ENCODE measurements around the gene TYSND1.
A peak's percentile ranks its signal among the peaks of the same experiment; 100 is the strongest.

The TYSND1 gene

GRCh38 chr10:70147259-70147625 is 742 bp upstream of the TYSND1 start:
- Histone ChIP-seq H3K9me2 (replicated peaks; ENCODE audit: control insufficient read depth, low read length) (no peaks in the 10 kb centered on the region), H3K4me2 (ENCODE audit: low read length) (peak overlapping the region; percentile 70), H3K79me2 (ENCODE audit: control insufficient read depth, low read length) (peaks cover 62% of the 10 kb centered on the region), H4K20me1 (ENCODE audit: control insufficient read depth, insufficient read depth, low read depth, low read length) (0 out of 2 replicates have a peak, but pooled peaks cover 6% of the 10 kb centered on the region), H3K4me3 (ENCODE audit: low read length) (peak overlapping the region; percentile 80), H3K9me3 (ENCODE audit: control insufficient read depth, insufficient read depth, low read length) (no peaks in the 10 kb centered on the region), H3K4me1 (ENCODE audit: control insufficient read depth, low read length) (peaks cover 32% of the 10 kb centered on the region), H3K36me3 (ENCODE audit: control insufficient read depth, low read length) (peaks cover 65% of the 10 kb centered on the region), H3F3A (ENCODE audit: control insufficient read depth, insufficient read depth) (peaks cover 13% of the 10 kb centered on the region), H3K27ac (ENCODE audit: low read depth, low read length) (peak overlapping the region; percentile 82), H3K27me3 (ENCODE audit: control insufficient read depth, low read length) (no peaks in the 10 kb centered on the region)
- TF ChIP-seq EZH2phosphoT487 (IDR thresholded peaks at IDR 0.05; ENCODE audit: borderline replicate concordance, low read length): no peak
- TF ChIP-seq, protein P1, sequence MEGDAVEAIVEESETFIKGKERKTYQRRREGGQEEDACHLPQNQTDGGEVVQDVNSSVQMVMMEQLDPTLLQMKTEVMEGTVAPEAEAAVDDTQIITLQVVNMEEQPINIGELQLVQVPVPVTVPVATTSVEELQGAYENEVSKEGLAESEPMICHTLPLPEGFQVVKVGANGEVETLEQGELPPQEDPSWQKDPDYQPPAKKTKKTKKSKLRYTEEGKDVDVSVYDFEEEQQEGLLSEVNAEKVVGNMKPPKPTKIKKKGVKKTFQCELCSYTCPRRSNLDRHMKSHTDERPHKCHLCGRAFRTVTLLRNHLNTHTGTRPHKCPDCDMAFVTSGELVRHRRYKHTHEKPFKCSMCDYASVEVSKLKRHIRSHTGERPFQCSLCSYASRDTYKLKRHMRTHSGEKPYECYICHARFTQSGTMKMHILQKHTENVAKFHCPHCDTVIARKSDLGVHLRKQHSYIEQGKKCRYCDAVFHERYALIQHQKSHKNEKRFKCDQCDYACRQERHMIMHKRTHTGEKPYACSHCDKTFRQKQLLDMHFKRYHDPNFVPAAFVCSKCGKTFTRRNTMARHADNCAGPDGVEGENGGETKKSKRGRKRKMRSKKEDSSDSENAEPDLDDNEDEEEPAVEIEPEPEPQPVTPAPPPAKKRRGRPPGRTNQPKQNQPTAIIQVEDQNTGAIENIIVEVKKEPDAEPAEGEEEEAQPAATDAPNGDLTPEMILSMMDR (IDR thresholded peaks at IDR 0.05; ENCODE audit: low read depth, low read length, poor library complexity, severe bottlenecking): no peak

DNA sequence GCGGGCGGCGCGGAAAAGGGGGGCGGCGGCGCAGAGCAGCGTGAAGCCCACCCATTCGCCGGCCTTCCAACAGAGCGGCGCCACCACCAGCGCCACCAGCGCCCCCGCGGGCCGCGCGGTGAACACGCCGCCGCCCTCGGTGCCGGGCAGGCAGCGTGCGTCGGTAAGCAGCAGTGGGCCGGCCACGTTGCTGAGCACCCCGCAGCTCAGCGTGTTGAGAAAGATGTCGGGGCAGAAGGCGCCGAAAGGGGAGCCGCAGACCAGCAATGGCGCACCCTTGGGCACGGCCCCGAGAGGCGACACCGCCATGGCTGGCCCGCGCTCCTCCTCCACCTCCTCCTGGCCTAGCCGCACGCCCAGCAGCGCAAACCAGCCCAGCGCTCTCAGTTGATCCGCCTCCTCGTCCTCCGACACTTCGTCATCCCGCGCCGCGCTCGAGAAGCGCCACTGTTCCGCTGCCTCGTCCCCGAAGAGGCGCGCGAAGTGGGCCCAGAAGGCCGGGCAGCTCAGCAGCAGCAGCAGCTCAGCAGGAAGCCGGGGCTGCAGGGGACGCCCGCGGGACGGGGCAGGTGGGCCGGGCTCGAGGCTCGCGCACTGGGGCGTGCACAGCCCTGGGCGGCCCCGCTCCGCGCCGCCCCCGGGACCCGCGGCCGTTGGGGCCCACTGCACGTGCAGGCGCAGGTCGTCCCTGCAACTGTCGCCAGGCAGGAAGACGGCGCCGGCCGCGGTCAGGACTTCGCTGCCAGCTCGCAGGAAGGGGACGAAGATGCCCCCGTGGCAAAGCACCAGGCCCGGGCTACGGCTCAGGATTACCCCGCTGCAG is 623 bp downstream of the TYSND1 start:
- peaks cover 32% of the 10 kb centered on the region for H3K4me1 ChIP-seq (ENCODE audit: control insufficient read depth, low read length)
- peaks cover 65% of the 10 kb centered on the region for H3K79me2 ChIP-seq (ENCODE audit: control insufficient read depth, low read length)

DNA sequence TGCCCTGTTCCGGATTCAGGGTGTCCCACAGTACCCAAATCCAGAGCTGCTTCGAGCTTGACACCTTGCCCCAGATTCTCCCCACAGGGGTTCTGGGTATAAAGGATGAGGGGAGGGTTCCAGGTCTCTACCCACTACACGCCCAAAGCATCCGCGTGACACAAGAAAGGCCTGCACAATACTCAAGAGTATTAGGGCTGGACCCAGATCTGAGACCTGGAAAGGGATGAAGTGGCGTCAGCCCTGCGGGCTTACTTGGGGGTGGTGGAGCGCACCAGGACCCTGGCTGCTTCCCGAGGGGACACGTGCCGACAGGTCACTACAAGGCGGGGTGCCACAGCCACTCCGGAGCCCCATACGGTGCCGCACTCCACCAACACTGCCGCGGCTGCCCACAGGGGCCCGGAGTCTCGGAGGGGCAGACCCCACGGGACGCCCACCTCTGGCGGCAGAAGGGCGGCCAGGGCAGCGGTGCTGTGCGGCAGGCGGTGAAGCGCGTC is 1.3 kb downstream of the TYSND1 start:
- H3K27ac ChIP-seq (ENCODE audit: low read depth, low read length): peak overlapping the region; percentile 82
- TF ChIP-seq, protein P1 (IDR thresholded peaks at IDR 0.05; ENCODE audit: low read depth, low read length, poor library complexity, severe bottlenecking): no peak
- TF ChIP-seq EZH2phosphoT487 (IDR thresholded peaks at IDR 0.05; ENCODE audit: borderline replicate concordance, low read length): no peak
- H3K36me3 ChIP-seq (ENCODE audit: control insufficient read depth, low read length): peaks cover 57% of the 10 kb centered on the region
- H3F3A ChIP-seq (ENCODE audit: control insufficient read depth, insufficient read depth): peaks cover 21% of the 10 kb centered on the region
- H4K20me1 ChIP-seq (ENCODE audit: control insufficient read depth, insufficient read depth, low read depth, low read length): 0 out of 2 replicates have a peak, but pooled peaks cover 6% of the 10 kb centered on the region
- H3K27me3 ChIP-seq (ENCODE audit: control insufficient read depth, low read length): no peaks in the 10 kb centered on the region
- H3K9me2 ChIP-seq (replicated peaks; ENCODE audit: control insufficient read depth, low read length): no peaks in the 10 kb centered on the region
- H3K4me3 ChIP-seq (ENCODE audit: low read length): peak overlapping the region; percentile 80
- H3K4me1 ChIP-seq (ENCODE audit: control insufficient read depth, low read length): peaks cover 32% of the 10 kb centered on the region
- peaks cover 59% of the 10 kb centered on the region for H3K79me2 ChIP-seq (ENCODE audit: control insufficient read depth, low read length)
- H3K4me2 ChIP-seq (ENCODE audit: low read length): peak overlapping the region; percentile 70
- no peaks in the 10 kb centered on the region for H3K9me3 ChIP-seq (ENCODE audit: control insufficient read depth, insufficient read depth, low read length)

More for the DNA sequence above, 623 bp downstream of the TYSND1 start:
- Histone ChIP-seq H3F3A (ENCODE audit: control insufficient read depth, insufficient read depth) (peaks cover 19% of the 10 kb centered on the region), H3K9me2 (replicated peaks; ENCODE audit: control insufficient read depth, low read length) (no peaks in the 10 kb centered on the region), H3K4me2 (ENCODE audit: low read length) (peak overlapping the region; percentile 70), H3K9me3 (ENCODE audit: control insufficient read depth, insufficient read depth, low read length) (no peaks in the 10 kb centered on the region), H3K27ac (ENCODE audit: low read depth, low read length) (peak overlapping the region; percentile 82), H3K36me3 (ENCODE audit: control insufficient read depth, low read length) (peaks cover 60% of the 10 kb centered on the region), H4K20me1 (ENCODE audit: control insufficient read depth, insufficient read depth, low read depth, low read length) (0 out of 2 replicates have a peak, but pooled peaks cover 6% of the 10 kb centered on the region), H3K4me3 (ENCODE audit: low read length) (peak overlapping the region; percentile 80), H3K27me3 (ENCODE audit: control insufficient read depth, low read length) (no peaks in the 10 kb centered on the region)
- TF ChIP-seq, protein P1 (IDR thresholded peaks at IDR 0.05; ENCODE audit: low read depth, low read length, poor library complexity, severe bottlenecking): peak; percentile 80
- TF ChIP-seq EZH2phosphoT487 (IDR thresholded peaks at IDR 0.05; ENCODE audit: borderline replicate concordance, low read length): no peak

All from DOHH2 (cell line).